GM23338 (cell line): ENCODE data around the gene NTM. TPM values are rescaled to one million over a fixed set of nuclear protein-coding genes. Genes with fewer than 3 reads are reported as not detected.

ENCODE experiments used
- ATAC-seq: fragments of 200-7000 bp; cut with Tn5 transposase; 3 replicates; pipeline ENCODE4 v1.9.1; 2020
- DNase-seq: peaks from one replicate; pipeline ENCODE4 v3.0.0-alpha.2; 2015; ENCODE audit warnings: low spot score
- H2AFZ ChIP-seq: fragments of 200-600 bp; sonication (generic); 2 replicates; pipeline ENCODE4 v1.8.0; 2016; ENCODE audit warnings: antibody characterized with exemption, mild to moderate bottlenecking, moderate library complexity
- H3F3A ChIP-seq: fragments of 200-600 bp; sonication (generic); replicated peaks from 2 replicates; pipeline ENCODE4 v1.8.0; 2017; ENCODE audit warnings: antibody characterized with exemption, mixed run types, low read depth
- H3K27ac ChIP-seq: fragments of 200-600 bp; sonication (generic); 2 replicates; pipeline ENCODE4 v1.6.1; 2016; ENCODE audit warnings: low read depth
- H3K27me3 ChIP-seq: fragments of 200-600 bp; sonication (generic); 2 replicates; pipeline ENCODE4 v1.8.0; 2016; ENCODE audit warnings: mild to moderate bottlenecking, mixed run types, moderate library complexity; ENCODE audit not compliant: insufficient read depth
- H3K36me3 ChIP-seq: fragments of 200-600 bp; sonication (generic); 2 replicates; pipeline ENCODE4 v1.8.0; 2016; ENCODE audit warnings: mild to moderate bottlenecking; ENCODE audit not compliant: insufficient read depth
- H3K4me1 ChIP-seq: fragments of 200-600 bp; sonication (generic); 2 replicates; pipeline ENCODE4 v1.8.0; 2016; ENCODE audit warnings: mild to moderate bottlenecking, moderate library complexity; ENCODE audit not compliant: insufficient read depth
- H3K4me2 ChIP-seq: fragments of 200-600 bp; sonication (generic); 2 replicates; pipeline ENCODE4 v1.7.1; 2017; ENCODE audit warnings: mixed run types
- H3K4me3 ChIP-seq: fragments of 200-600 bp; sonication (generic); 2 replicates; pipeline ENCODE4 v1.6.1; 2016; ENCODE audit warnings: mixed run types
- H3K79me2 ChIP-seq: fragments of 200-600 bp; sonication (generic); replicated peaks from 2 replicates; pipeline ENCODE4 v1.8.0; 2017; ENCODE audit warnings: mild to moderate bottlenecking; ENCODE audit not compliant: insufficient read depth
- H3K9me2 ChIP-seq: fragments of 200-600 bp; sonication (generic); 2 replicates; pipeline ENCODE4 v1.8.0; 2017; ENCODE audit not compliant: insufficient read depth
- H4K20me1 ChIP-seq: fragments of 200-600 bp; sonication (generic); replicated peaks from 2 replicates; pipeline ENCODE4 v1.8.0; 2017; ENCODE audit warnings: mild to moderate bottlenecking; ENCODE audit not compliant: insufficient read depth
- H3K27ac Mint-ChIP-seq: 2 replicates; pipeline ENCODE4 v1.8.0; 2020; ENCODE audit warnings: inconsistent platforms, mild to moderate bottlenecking, moderate library complexity, mixed read lengths
- H3K27me3 Mint-ChIP-seq: 3 replicates; pipeline ENCODE4 v1.8.0; 2022; ENCODE audit warnings: low read depth, mild to moderate bottlenecking, moderate library complexity, mixed read lengths, inconsistent platforms; ENCODE audit not compliant: insufficient read depth, poor library complexity
- H3K36me3 Mint-ChIP-seq: 3 replicates; pipeline ENCODE4 v1.8.0; 2021; ENCODE audit warnings: low read depth, mild to moderate bottlenecking, inconsistent platforms, moderate library complexity, mixed read lengths
- H3K4me1 Mint-ChIP-seq: 3 replicates; pipeline ENCODE4 v1.8.0; 2020; ENCODE audit warnings: mild to moderate bottlenecking, inconsistent platforms, mixed read lengths
- H3K4me3 Mint-ChIP-seq: 3 replicates; pipeline ENCODE4 v1.8.0; 2021; ENCODE audit warnings: moderate library complexity, mild to moderate bottlenecking, inconsistent platforms, mixed read lengths
- H3K9me3 Mint-ChIP-seq: 3 replicates; pipeline ENCODE4 v1.8.0; 2020; ENCODE audit warnings: moderate library complexity, mild to moderate bottlenecking, inconsistent platforms, mixed read lengths
- CREB1 ChIP-seq: fragments of 250-450 bp; sonication (Bioruptor Pico); IDR thresholded peaks from 2 replicates; pipeline ENCODE4 v1.5.0; 2020; ENCODE audit warnings: low read depth, mild to moderate bottlenecking, moderate library complexity
- ETS1 ChIP-seq: IDR thresholded peaks from 2 replicates; pipeline ENCODE4 v1.6.1; 2016; ENCODE audit warnings: antibody characterized with exemption
- EZH2 ChIP-seq: fragments of 200-600 bp; sonication (generic); IDR thresholded peaks from one replicate; pipeline ENCODE4 v1.8.0; 2017; ENCODE audit warnings: antibody characterized with exemption, mild to moderate bottlenecking, low read depth; ENCODE audit not compliant: unreplicated experiment
- EZH2phosphoT487 ChIP-seq: fragments of 200-600 bp; sonication (generic); IDR thresholded peaks from one replicate; pipeline ENCODE4 v1.8.1; 2018; ENCODE audit warnings: antibody characterized with exemption; ENCODE audit not compliant: unreplicated experiment
- JUNB ChIP-seq: IDR thresholded peaks from one replicate; pipeline ENCODE4 v1.6.1; 2016; ENCODE audit warnings: antibody characterized with exemption; ENCODE audit not compliant: unreplicated experiment
- NANOG ChIP-seq: IDR thresholded peaks from 2 replicates; pipeline ENCODE4 v1.6.1; 2016; ENCODE audit warnings: antibody characterized with exemption, borderline replicate concordance
- POLR2AphosphoS5 ChIP-seq: IDR thresholded peaks from 2 replicates; pipeline ENCODE4 v1.6.1; 2016; ENCODE audit warnings: antibody characterized with exemption, low read depth
- REST ChIP-seq: IDR thresholded peaks from one replicate; pipeline ENCODE4 v1.6.1; 2018; ENCODE audit warnings: antibody characterized with exemption; ENCODE audit not compliant: unreplicated experiment
- STAT1 ChIP-seq: IDR thresholded peaks from one replicate; pipeline ENCODE4 v1.6.1; 2016; ENCODE audit warnings: antibody characterized with exemption; ENCODE audit not compliant: unreplicated experiment
- ZNF114 ChIP-seq: fragments of 250-450 bp; sonication (Bioruptor Pico); IDR thresholded peaks from 2 replicates; pipeline ENCODE4 v1.5.0; 2020; ENCODE audit warnings: mild to moderate bottlenecking, moderate library complexity
- ZNF331 ChIP-seq: fragments of 250-450 bp; sonication (Bioruptor Pico); IDR thresholded peaks from 2 replicates; pipeline ENCODE4 v1.5.0; 2020; ENCODE audit warnings: low read depth, mild to moderate bottlenecking, moderate library complexity
- polyA plus RNA-seq: library from polyadenylated mRNA; unstranded; fragments of >200 nt; fragmentation: Nextera tagmentation; extraction: Ambion mirVana; gene quantifications from 2 replicates; pipeline ENCODE4 v1.2.1, GENCODE V29; 2016
- total RNA-seq: library from RNA; depleted of rRNA; stranded (reverse); fragments of >200 nt; shearing (Covaris generic); gene quantifications from 2 replicates; pipeline ENCODE4 v1.2.3, GENCODE V29; 2014
- TF ChIP-seq, protein P1 (sequence below), 2 experiments: fragments of 200-600 bp in 1 of 2; sonication (generic) in 1 of 2; conservative IDR thresholded peaks; 2 replicates each; pipeline versions ENCODE4 v1.5.1 to v1.6.1; 2016 to 2017; ENCODE audit warnings: antibody characterized with exemption in 2 of 2, low read depth in 2 of 2, mild to moderate bottlenecking in 2 of 2, moderate library complexity in 1 of 2
- TF ChIP-seq, protein P2 (sequence below): fragments of 250-450 bp; sonication (Bioruptor Pico); IDR thresholded peaks from 2 replicates; pipeline ENCODE4 v1.5.0; 2020; ENCODE audit warnings: mild to moderate bottlenecking, moderate library complexity

Gene NTM
- total and polyA plus RNA-seq, 2 experiments from 2014 or later: 10.6 to 14.6 TPM

- H3K27ac ChIP-seq: no peak overlapping the region
- TF ChIP-seq NANOG (no peak), JUNB (no peak), STAT1 (no peak), REST (no peak), EZH2phosphoT487 (no peak), POLR2AphosphoS5 (no peak), ZNF331 (CRISPR knock-in tag) (no peak), EZH2 (no peak), ZNF114 (no peak), CREB1 (no peak), ETS1 (no peak)
- TF ChIP-seq, protein P1, sequence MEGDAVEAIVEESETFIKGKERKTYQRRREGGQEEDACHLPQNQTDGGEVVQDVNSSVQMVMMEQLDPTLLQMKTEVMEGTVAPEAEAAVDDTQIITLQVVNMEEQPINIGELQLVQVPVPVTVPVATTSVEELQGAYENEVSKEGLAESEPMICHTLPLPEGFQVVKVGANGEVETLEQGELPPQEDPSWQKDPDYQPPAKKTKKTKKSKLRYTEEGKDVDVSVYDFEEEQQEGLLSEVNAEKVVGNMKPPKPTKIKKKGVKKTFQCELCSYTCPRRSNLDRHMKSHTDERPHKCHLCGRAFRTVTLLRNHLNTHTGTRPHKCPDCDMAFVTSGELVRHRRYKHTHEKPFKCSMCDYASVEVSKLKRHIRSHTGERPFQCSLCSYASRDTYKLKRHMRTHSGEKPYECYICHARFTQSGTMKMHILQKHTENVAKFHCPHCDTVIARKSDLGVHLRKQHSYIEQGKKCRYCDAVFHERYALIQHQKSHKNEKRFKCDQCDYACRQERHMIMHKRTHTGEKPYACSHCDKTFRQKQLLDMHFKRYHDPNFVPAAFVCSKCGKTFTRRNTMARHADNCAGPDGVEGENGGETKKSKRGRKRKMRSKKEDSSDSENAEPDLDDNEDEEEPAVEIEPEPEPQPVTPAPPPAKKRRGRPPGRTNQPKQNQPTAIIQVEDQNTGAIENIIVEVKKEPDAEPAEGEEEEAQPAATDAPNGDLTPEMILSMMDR (conservative IDR thresholded peaks at IDR 0.05; ENCODE audit: low read depth in 2 of 2): no peak
- TF ChIP-seq, protein P2, sequence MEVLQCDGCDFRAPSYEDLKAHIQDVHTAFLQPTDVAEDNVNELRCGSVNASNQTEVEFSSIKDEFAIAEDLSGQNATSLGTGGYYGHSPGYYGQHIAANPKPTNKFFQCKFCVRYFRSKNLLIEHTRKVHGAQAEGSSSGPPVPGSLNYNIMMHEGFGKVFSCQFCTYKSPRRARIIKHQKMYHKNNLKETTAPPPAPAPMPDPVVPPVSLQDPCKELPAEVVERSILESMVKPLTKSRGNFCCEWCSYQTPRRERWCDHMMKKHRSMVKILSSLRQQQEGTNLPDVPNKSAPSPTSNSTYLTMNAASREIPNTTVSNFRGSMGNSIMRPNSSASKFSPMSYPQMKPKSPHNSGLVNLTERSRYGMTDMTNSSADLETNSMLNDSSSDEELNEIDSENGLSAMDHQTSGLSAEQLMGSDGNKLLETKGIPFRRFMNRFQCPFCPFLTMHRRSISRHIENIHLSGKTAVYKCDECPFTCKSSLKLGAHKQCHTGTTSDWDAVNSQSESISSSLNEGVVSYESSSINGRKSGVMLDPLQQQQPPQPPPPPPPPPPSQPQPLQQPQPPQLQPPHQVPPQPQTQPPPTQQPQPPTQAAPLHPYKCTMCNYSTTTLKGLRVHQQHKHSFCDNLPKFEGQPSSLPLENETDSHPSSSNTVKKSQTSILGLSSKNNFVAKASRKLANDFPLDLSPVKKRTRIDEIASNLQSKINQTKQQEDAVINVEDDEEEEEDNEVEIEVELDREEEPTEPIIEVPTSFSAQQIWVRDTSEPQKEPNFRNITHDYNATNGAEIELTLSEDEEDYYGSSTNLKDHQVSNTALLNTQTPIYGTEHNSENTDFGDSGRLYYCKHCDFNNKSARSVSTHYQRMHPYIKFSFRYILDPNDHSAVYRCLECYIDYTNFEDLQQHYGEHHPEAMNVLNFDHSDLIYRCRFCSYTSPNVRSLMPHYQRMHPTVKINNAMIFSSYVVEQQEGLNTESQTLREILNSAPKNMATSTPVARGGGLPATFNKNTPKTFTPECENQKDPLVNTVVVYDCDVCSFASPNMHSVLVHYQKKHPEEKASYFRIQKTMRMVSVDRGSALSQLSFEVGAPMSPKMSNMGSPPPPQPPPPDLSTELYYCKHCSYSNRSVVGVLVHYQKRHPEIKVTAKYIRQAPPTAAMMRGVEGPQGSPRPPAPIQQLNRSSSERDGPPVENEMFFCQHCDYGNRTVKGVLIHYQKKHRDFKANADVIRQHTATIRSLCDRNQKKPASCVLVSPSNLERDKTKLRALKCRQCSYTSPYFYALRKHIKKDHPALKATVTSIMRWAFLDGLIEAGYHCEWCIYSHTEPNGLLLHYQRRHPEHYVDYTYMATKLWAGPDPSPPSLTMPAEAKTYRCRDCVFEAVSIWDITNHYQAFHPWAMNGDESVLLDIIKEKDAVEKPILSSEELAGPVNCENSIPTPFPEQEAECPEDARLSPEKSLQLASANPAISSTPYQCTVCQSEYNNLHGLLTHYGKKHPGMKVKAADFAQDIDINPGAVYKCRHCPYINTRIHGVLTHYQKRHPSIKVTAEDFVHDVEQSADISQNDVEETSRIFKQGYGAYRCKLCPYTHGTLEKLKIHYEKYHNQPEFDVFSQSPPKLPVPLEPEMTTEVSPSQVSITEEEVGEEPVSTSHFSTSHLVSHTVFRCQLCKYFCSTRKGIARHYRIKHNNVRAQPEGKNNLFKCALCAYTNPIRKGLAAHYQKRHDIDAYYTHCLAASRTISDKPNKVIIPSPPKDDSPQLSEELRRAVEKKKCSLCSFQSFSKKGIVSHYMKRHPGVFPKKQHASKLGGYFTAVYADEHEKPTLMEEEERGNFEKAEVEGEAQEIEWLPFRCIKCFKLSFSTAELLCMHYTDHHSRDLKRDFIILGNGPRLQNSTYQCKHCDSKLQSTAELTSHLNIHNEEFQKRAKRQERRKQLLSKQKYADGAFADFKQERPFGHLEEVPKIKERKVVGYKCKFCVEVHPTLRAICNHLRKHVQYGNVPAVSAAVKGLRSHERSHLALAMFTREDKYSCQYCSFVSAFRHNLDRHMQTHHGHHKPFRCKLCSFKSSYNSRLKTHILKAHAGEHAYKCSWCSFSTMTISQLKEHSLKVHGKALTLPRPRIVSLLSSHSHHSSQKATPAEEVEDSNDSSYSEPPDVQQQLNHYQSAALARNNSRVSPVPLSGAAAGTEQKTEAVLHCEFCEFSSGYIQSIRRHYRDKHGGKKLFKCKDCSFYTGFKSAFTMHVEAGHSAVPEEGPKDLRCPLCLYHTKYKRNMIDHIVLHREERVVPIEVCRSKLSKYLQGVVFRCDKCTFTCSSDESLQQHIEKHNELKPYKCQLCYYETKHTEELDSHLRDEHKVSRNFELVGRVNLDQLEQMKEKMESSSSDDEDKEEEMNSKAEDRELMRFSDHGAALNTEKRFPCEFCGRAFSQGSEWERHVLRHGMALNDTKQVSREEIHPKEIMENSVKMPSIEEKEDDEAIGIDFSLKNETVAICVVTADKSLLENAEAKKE (CRISPR knock-in tag): no peak
- H3K27me3 ChIP-seq: no peaks in the 10 kb centered on the region
- Mint-ChIP-seq H3K4me1 (no peaks in the 10 kb centered on the region), H3K27me3 (no peaks in the 10 kb centered on the region), H3K4me3 (no peak overlapping the region), H3K27ac (no peak overlapping the region), H3K9me3 (no peaks in the 10 kb centered on the region), H3K36me3 (no peaks in the 10 kb centered on the region)
- H2AFZ ChIP-seq: no peak overlapping the region
- H3K4me1 ChIP-seq: no peaks in the 10 kb centered on the region
- H3K4me3 ChIP-seq: no peak overlapping the region
- no peaks in the 10 kb centered on the region for H3K36me3 ChIP-seq
- DNase-seq: no peak
- no peaks in the 10 kb centered on the region for H3K79me2 ChIP-seq
- H3K4me2 ChIP-seq: no peak overlapping the region
- no peaks in the 10 kb centered on the region for H3F3A ChIP-seq
- no peaks in the 10 kb centered on the region for H3K9me2 ChIP-seq
- H4K20me1 ChIP-seq: no peaks in the 10 kb centered on the region
- no peak for ATAC-seq
Observed at GRCh38 chr11:132196928-132197327, 826.5 kb downstream of the NTM start.
